ENCODE data around the gene FTCDNL1.

Gene FTCDNL1

DNA sequence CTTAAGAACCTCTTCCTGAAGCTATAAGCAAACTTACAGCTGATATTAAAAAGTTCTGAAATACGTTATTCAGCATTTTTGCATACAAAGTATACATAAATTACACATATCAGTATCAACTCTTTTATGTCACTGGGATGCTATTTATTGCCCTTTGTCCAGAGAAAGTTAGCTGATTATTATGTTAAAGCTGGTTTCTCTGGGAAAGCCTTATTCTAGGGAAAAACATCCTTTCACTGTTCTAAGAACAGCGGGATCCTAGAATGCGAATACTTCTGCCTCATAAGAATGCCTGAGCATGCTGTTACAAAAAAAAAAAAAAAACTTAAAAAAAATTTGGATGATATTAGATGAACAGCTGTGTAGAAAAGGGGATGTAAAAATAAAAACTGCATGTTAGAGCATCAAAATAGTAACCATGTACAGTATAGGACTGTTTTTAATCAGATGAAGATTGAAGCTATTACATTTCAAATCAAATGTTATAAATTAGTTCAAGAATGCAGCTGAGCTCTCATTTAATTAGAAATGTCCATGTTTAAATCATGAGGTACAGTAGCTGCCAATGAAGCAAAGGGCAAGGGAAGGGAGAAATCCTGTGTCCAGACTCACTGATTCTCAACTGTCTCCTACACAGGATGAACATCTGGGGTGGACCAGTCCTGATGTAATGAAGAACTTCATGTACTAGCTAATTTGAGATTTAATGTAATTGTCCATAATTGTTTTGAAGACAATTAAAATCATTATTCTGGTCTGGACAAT is 8.2 kb downstream of the FTCDNL1 start:
- no peak for DNase-seq (ENCODE audit: low spot score)

- no peak for DNase-seq (ENCODE audit: low spot score)
These were observed 9.6 kb downstream of the FTCDNL1 start for GRCh38 chr2:199841409-199841808.

- no peak for DNase-seq (ENCODE audit: low spot score)
These were observed 12.6 kb downstream of the FTCDNL1 start for GRCh38 chr2:199838399-199838798.

GRCh38 chr2:199836943-199837342 is 14.0 kb downstream of the FTCDNL1 start:
- DNase-seq (ENCODE audit: low spot score) = no peak

DNA sequence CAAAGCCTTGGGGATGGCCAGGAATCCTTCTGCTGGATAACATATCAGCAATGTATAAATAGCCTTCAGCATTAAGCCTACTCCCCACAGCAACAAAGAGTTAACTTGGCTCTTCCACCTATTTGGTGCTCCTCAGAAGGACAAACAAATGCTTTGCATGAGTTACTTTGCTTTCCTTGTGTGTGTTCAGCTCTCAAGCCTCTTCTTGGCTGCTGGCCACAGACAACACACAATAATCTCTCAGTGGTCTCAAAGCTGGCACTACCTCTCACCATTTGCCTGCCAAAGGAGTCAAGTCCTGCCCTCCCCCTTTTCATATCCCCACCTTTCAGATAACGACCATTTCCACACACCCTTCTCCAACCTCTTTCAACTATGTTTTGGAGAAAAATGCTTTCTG is 17.5 kb downstream of the FTCDNL1 start:
- DNase-seq (ENCODE audit: low spot score) = peak; percentile 85

GRCh38 chr2:199830531-199830930 is 20.5 kb downstream of the FTCDNL1 start:
- peak; percentile 35 for DNase-seq (ENCODE audit: low spot score)

GRCh38 chr2:199829628-199830027 is 21.4 kb downstream of the FTCDNL1 start:
- DNase-seq (ENCODE audit: low spot score) = no peak

DNA sequence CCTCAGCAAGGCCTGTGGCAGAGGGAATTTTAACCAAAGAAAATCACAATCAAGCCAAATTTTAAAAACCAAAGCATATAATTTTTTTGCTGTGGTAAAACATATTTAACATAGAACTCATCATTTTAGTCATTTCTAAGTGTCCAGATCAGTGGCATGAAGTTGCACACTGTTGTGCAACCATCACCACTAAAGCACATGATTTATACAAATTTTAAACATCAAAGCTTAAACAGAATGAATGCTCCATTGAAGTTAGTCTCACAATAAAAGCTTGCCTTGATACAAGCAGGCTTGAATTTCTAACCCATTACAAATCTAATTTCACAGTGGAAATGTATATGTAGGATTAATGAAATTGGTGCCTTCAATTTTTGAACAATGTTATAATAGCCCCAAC is 31.2 kb downstream of the FTCDNL1 start:
- no peak for DNase-seq (ENCODE audit: low spot score)

DNA sequence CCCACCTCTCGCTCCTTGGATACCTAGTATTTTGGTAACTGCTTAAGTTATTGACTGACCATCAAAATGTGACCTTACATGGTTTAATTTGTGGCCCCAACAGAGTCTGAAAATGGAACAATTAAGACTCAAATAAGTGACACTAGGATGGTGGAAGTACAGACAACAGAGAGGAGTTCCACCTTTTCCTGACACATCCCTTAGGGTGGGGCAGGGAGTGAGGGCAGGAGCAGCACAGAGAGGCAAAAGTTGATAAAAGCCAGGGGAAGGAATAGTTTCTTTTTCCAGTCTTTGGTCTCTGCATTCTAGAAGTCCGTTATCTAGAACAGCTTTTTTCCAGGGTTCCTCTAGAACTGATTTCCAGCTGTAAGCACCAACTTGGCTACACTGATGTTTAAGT is 32.2 kb downstream of the FTCDNL1 start:
- DNase-seq (ENCODE audit: low spot score) = no peak

DNA sequence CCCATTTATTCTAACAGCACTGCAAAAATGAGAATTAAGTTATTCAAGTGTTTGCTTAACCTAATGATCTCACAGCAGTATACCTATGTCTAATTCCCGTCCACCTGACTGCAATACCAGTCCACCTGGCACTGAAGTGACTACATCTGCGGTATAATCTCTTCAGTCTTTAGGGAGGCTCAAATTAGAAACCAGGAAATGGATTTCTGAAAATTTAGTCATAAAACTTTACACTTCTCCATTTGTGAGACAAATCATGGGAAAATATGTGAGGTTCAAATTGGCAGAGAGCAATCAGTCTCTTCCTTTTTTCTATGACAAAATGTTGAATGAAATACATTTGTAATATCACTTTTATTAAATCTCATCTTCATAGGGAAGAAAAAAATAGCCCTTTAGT is 33.0 kb downstream of the FTCDNL1 start:
- no peak for DNase-seq (ENCODE audit: low spot score)

DNA sequence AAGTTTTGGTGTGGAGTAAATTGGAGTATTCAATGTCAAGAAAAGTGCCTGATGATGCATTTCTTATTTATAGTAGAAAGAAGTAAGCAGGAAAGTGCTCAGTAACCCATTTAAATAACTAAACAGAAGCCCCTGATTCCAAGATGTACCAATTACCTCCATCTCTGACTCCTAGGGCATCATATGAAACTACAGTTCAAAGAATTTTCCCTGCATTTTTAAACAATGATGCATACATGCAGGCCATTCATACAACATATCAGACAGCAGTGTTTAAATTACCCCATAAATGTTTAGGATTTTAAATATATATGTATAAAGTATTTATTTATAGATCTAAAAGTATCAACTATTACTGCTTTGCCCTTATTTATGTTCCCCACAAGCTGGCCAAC is 36.2 kb downstream of the FTCDNL1 start:
- no peak for DNase-seq (ENCODE audit: low spot score)

- DNase-seq (ENCODE audit: low spot score) = no peak
These were observed 36.7 kb downstream of the FTCDNL1 start for GRCh38 chr2:199814101-199814816.

DNA sequence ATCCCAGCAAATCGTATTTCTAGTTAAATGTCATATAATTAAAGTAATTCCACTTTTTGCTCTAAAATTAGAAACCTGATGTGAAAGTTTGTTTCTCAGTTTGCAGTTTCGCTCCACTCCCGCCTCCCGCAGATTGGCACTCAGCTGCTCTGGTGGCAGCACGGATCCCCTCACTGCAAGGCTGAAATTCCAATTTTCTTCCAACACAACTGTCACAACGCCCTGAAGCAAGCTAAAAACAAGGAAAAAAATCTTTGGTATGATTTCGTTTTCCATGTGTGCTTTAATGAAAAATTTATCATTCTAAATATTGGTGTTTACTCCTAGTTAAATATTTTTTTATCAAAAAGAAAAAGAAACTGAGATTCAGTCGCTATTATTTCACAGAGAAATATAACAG is 38.5 kb downstream of the FTCDNL1 start:
- no peak for DNase-seq (ENCODE audit: low spot score)

DNA sequence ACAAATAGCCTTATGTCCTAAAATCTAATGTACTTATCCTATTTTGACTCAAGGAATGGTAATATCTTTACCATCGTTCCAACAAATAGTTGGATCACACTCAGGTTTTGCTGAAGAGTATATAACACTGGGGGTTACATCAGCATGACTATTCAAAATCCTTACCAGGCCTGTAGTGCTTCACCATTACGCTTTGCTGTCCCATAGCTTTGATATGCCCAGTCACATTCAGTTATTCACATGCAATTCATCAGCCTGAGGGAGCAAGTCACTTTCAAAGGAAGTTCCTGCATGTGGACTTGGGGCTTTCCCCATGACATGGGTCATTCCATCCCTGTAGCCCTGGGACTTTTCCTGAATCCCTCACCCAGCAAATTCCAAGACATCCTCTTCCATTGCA is 39.6 kb downstream of the FTCDNL1 start:
- no peak for DNase-seq (ENCODE audit: low spot score)

DNA sequence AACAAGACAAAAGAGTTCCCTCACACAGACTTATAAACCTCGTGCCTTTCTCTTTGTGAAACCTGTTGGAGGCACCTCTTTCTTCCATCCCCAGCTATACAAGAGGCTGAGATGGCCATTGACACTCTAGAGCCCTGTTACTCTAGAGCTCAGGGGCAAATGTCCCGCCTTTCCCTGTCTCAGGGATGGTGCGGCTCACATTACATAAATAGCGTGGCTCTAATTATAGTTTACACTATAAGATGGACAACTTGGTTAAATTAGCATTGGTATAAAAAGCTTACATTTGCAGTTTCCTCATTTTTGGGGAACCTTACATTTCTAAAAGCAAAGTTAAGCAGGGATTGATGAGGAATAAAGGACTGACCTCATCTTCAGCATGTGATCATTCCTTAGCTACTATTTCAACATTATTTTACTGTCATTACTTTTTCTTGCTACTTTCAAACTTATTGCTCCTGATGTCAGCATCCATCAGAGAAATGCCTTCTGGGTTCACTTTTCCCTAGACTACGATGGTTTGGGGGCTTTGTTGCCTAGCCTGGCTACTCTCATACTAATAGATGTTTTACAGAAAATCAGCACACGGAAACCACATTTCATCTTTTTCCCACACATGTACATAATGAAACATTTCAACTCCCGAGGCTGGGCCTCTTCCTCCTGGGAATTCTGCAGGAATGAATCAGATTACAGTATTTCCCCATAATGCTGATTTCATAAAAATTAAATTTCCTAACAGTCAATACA is 40.4 kb downstream of the FTCDNL1 start:
- no peak for DNase-seq (ENCODE audit: low spot score)

- DNase-seq (ENCODE audit: low spot score) = no peak
These were observed 43.0 kb downstream of the FTCDNL1 start for GRCh38 chr2:199807966-199808365.

GRCh38 chr2:199806179-199806578 is 44.8 kb downstream of the FTCDNL1 start:
- no peak for DNase-seq (ENCODE audit: low spot score)

GRCh38 chr2:199804831-199805230 is 46.2 kb downstream of the FTCDNL1 start:
- DNase-seq (ENCODE audit: low spot score) = peak; percentile 27

DNA sequence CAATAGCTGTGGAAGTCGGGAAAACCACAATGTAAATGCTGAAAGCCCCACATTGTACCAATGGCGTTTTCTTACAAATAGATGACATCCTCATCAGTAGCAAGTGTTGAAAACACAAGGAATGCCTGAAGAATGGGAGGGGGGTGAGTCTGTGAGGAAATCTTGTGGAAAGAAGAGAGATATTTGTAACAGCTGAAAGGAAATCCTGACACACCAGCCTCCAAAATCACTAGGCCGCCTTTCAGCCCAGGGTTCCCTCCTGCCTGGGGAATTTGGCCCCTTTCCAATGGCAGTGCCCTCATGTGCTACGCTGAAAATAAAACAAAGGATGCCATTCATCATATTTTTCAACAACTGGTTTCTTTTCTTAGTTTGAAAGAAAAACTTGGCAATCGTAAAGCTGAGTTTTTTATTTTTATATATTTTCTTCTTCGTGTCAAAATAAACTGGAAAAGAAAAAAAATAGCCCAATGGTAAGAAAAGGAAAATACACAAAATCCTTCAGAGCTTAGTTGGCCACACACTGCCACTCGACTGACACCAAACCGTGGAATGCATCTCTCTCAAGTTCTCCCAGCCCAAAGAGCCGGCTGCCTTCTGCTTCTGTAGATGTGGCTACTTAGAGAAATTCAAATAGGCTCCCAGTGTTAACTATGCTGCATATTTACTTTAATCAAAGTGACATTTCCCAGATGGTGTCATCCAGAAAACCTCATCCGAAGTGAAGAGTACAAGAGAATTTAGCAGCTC is 52.0 kb downstream of the FTCDNL1 start:
- peak; percentile 88 for DNase-seq (ENCODE audit: low spot score)

DNA sequence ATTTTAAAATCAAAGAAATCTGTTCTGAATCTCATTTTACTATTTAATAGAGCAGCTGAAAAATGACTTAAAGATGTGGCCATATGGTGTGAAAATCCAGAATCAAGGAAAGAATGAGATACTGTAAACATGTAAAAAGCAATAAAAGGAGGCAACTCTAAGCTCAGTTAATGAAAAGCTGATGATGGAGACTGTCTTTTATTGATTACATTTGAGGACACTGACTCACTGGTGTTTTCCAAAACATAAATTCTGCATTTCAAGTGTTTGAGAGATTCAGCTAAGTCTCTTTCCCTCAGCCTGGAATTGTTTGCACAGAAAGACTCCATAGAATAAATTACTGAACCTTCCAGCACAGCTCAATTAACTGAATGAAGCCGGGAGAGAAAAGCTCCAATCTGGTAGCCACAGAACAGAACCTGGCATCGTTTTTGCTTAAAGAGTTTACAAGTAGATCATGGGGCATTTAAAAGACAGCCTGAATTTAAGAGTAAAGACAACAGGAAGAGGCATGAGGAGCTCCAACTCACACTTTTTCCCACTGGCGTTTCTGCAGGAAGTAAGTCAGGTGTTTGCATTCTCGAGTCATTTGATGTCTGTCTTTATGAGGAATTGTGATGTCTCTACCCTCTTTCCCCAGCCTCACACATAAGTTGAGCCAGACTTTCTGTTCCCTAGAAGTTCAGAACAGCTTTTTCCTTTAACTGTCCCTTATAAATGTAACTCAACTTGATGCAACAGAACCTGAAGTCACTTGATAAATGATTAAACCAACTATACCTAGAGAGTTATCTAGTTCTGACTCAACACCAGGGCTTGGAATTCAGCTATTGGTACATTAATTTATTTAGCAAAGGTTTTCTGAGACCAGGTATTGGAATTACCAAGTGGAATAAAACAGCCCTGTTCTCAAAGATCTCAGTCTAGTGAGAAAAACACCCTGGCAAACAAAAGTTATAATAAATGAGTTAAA is 53.3 kb downstream of the FTCDNL1 start:
- DNase-seq (ENCODE audit: low spot score) = no peak

DNA sequence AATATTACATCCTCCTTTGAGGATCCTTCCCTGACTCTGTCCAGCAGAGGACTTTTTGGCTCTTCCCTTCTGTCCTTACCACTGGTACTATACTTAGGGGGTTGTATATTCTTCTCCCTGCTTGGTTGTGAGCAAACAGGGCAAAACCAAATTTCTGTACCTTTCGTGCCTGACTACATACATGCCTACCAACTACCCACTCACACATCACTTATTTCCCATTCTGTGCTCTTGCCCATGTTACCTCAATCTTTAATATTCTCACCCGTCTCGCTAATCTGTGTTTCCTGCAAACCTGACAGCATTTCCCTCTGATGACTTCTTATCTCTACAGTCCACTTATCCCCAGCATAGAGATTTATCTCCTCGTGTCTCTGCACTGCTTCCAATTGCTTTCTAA is 58.6 kb downstream of the FTCDNL1 start:
- DNase-seq (ENCODE audit: low spot score) = no peak

All from Ammon's horn (tissue), 1 donor.